HG03280 (cell line): ENCODE measurements around the gene RPL15.
"Not testable (repeated sequence)": the region's sequence is repeated elsewhere in the genome, so short reads cannot be mapped to it uniquely, and the experiment has no call there.

Experiments
- ATAC-seq: cut with Tn5 transposase; IDR thresholded peaks from one replicate; pipeline ENCODE4 v1.9.1; 2021; ENCODE audit warnings: mild to moderate bottlenecking, moderate library complexity; ENCODE audit not compliant: unreplicated experiment

The RPL15 gene

DNA sequence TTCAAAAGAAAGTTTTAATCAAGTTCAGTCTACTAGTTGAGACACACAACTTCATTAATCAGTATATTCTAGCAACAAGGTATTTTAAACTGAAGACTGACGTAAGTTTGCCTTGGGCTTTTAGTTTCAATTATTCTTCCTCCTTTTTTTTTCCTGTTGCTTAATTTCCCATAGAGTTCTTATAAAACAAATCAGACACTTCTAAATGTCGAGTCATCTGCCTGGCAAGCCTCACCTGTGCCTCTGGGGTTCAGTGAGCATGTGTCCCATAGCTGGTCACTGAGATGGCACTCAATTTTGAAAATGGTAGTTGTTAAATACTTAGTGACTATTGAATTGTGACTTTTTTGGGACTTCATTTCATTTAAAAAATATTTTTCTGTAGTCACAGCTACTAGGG, 27.5 kb upstream of the RPL15 start:
- no peak for ATAC-seq

DNA sequence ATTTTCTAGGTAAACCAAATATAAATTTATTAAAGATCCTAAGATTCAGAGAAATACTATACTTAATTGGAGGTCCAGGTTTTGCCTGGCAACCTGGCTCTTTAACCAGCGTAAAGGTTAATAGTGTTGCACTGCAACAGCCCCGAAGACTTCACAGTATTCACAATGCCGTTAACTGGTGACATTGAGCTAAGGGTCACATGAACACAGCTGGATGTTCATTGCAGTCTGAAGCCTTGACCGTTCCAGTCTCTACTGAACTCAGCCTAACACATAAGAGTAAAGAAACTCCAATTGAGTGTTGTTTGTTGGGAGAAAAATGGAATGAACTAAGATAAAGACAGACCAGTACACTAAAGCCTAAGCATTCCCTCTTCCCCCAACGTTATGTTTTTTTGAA, 27.0 kb upstream of the RPL15 start:
- ATAC-seq = no peak

DNA sequence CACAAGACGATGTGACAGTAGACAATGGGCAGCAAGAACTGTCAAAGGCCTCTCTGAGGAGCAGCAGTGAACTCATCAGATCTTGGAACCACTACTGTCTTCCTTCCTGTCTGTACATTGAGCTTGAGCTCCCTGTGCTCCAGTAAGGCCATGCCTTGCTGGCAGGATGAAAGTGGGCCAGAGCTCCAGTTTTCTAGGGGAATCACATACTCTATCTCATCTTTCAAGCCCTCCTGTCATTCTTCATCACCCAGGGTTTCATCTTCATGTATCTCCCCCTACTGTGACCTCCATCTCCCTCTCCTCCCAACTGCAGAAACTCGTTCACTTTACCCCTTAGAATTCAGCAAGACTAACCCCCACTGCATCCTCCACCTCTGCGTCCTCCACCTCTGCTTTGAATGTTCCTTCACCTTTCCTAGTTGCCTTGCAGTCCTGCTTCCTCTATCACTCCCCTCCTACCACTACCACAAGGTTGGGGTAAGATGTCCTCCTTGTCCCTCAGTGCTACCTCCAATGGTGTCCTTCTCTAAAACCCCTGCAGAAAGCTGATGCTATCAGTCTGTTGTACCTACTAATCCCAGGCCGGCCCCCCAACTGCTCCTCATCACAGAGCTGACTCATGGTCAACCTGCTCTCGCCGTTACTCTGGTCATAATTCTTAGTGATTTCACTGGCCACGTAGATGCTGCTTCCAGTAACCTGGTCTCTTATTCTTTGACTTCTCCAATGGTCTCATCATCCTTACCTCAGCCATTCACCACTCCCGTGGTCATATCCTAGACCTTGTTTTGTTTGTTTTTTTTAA, 22.5 kb upstream of the RPL15 start:
- ATAC-seq = no peak

DNA sequence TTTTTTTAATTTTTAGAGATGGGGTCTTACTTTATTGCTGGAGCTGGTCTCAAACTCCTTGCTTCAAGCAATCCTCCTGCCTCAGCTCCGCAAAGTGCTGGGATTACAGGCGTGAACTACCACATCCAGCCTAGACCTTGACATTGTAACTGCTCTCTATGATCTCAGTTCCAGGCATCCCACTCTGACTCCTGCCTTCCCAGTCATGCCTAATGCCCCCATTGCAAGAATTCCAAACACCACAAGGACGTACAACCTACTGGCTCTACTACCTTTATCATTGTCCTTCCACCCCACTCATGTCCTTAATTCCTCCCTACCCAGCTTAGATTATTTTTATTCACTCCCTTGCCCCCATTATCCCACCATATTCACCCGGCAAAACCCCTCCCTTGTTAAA, 21.8 kb upstream of the RPL15 start:
- no peak for ATAC-seq

DNA sequence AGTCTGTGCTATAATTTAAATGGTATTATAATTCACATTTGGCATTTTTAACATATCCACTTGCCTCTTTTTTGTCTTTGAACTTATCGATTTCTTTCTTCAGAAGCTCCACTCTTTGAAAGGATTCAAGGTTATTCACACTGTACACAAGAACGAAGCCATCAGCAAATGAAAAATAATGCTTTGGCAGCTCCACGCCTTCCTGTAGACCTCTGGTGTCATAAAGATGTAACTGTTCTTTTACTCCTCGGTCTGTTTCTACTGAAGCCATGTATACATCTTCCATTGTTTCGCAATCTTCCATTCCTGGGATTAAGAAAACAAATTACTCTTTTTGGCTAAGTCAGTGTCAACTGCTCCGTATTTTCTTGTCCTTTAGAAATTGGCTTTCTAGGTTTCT, 16.2 kb upstream of the RPL15 start:
- no peak for ATAC-seq

DNA sequence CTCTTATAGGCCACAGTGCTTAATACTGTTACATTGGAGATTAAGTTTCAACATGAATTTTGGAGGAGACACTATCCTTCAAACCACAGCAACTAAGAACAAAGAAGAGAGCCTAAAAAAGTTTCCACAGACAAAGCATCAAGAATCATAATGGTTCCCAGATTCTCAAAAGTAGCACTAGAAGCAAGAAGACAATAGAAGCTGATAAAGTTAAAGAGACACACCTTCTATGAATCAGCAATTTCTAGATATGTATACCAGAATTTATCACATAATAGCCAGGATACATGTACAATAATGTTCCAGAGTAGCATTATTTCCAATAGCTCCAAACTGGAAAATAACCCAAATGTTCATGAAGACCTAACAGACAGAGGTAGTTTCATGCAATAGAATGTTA, 12.4 kb upstream of the RPL15 start:
- no peak for ATAC-seq

DNA sequence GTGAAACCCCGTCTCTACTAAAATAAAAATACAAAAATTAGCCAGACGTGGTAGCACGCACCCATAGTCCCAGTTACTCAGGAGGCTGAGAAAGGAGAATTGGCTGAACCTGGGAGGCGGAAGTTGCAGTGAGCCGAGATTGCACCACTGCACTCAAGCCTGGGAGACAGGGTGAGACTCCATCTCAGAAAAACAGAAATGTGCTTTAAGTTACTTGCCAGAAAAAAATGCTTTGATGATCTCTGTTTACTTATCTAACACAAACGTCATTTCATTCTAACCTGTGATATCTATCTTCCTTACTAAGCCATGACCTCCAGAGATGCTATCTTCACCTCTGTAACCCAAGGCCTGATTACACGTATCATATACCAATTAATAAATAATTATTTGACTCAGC, 7.6 kb upstream of the RPL15 start:
- ATAC-seq = no peak

DNA sequence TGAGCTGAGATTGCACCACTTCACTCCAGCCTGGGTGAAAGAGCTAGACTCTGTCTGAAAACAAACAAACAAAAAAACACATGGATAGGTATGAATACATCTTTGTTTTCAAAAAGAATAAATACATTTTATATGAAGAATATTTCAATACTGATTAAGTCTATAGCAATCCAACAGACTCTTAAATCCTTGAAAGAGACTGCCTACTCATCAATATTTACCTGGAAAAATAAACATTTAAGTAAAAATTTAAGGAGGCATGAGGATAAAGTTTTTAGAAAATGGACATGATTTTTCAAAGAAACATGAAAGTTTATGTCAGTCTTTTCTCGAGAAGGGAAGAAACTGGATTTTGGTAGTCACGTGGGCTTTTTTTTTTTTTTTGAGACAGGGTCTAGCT, 5.5 kb upstream of the RPL15 start:
- no peak for ATAC-seq

DNA sequence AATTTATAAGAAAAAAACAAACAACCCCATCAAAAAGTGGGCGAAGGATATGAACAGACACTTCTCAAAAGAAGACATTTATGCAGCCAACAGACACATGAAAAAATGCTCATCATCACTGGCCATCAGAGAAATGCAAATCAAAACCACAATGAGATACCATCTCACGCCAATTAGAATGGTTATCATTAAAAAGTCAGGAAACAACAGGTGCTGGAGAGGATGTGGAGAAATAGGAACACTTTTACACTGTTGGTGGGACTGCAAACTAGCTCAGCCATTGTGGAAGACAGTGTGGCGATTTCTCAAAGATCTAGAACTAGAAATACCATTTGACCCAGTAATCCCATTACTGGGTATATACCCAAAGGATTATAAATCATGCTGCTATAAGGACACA, 4.6 kb upstream of the RPL15 start:
- ATAC-seq = not testable (repeated sequence)

DNA sequence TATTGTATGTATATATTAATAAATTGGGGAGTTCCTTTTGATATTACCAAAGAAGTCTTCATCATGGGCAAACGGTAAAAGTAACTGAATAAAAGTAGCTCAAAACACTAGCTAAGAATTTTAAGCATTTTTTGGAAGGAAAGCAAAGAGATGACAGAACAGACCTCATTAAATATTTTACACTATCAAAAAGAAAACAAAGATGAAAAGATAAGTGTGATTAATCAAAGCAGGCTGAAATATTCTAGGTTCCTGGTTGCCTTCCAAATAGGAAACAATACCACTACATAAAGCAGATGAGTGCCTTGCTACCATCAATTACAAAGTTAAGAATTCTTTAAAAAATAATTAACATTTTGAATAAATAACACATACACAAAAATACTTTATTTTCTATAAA, 3.8 kb upstream of the RPL15 start:
- no peak for ATAC-seq

DNA sequence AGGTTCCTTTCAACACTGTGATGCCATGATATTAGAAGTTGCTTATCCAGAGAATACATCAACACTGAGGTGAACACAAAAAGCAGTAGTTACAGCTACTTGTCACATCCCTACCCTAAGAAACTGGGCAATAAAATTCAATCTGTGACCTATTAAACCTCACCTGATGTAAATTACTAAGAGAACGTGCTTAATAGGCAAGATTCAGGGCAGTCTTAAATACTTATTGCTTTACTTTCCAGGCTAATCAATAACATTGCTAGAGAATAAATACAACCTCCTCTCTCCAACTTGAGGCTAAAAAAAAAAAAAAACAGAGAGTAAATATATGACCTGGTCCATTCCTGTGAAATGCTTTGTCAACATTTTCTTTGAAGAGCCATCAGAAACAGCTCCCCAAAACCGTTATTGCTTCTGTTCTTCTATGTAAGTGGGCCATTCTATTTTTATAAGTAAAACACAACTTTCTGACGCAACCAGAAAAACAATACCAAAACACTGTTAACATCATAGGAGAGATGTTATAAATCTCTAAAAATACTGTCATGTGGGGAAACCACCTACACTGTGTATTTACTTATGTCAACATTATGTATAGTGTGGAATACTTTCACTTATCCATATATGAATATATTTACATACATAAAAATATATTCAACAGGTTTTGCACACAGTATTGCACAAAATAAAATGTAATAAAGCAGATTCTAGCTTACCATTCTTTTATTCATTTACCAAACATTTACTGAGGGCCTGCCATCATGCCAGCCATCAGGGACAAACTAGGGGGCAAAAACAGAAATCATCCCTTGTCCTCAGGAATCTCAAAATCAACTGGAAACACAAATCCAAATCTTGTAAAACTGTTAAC, 2.8 kb upstream of the RPL15 start:
- ATAC-seq = peak; percentile 13

DNA sequence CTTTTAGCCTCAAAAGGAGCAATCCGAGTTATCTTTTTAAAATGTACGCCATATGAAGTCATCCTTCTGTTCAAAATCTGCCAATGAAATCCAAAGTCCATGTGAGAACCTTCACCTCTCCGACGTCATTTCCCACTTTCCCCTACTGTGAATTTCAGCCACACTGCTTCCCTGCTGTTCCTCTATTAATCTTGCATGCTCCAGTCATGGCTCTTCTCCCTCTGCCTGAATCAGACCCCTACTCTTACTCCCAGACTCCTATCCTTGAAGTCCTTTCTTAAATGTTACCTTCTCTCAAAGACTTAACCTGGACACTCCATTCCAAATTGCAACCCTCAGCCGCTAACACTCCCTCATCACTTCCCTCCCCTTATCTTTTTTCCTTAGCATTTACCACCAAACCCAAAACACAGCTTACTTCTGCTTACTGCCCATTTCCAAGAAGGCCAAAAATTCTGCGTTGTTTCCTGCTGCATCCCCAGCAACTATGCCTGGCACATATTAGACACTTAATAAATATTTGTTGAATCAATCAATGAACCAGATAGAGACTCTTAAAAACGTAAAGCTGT, 1.3 kb upstream of the RPL15 start:
- ATAC-seq = no peak

DNA sequence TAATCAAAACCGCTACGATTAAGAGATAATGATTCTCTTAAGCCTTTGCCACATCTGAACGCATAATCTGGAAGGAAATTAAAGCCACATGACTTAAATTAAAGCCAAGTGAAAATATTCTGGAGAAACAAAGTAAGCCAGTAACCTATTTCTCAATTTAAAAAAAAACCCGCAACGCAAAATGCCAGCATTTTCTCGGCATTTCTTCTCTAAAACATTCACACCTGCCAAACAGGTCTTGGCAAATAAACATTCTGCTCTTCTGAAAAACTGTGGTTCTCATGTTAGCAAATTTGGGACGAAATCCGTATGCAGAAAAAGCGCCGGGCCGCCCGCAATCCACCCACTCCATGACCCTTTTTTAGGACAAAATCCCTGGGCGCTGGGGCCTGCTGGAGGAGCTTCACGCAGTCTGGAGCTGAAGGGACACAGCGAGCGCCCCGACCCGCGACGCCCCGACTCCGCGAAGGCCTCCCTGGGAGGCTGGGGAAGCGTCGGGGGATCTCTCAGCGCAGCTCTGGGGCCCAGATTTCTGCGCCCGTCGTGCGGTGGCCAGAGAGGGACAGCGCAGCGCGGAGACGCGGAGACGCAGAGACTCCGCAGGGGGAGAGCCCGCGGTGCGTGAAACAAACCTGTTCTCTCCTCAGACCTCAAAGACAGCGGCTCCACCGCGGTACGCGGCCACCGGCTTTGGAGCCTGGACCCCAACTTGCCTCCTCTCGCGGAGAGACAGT, 613 bp upstream of the RPL15 start:
- ATAC-seq = peak; percentile 48

DNA sequence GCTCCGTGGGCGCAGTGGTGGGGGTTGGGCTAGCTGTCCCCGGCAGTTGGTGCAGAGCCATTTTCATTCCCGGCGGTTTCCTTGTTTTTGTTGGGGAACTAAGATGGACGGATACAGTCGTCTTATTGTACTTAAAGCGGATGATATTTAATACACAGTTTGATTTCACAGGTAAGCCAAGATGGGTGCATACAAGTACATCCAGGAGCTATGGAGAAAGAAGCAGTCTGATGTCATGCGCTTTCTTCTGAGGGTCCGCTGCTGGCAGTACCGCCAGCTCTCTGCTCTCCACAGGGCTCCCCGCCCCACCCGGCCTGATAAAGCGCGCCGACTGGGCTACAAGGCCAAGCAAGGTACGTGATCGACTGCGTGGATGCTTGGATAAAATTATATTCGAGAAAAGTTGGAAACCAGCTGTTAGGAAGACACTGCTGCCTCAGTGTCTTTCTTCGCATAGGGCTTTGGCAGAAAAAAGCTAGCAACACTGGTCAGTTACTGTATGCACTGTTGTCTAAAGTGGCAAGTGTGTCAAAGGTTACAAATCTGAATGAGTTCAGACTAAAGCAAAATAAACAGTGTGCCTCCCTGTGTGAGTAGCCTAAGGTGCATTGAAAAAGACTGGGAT, 859 bp downstream of the RPL15 start:
- ATAC-seq = not testable (repeated sequence)

DNA sequence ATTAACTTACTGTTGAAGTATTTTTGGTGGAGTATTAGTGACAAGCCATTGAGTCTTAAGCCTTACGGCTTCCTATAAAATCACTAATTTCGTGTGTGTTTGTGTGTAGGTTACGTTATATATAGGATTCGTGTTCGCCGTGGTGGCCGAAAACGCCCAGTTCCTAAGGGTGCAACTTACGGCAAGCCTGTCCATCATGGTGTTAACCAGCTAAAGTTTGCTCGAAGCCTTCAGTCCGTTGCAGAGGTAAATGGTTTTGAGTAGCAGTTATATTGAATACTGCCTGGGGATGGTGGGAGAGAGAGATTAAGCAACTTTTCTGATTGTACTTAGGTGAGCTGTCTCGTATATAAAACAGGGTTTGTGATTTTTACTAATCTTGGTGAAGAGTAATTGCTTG, 1.4 kb downstream of the RPL15 start:
- not testable (repeated sequence) for ATAC-seq

DNA sequence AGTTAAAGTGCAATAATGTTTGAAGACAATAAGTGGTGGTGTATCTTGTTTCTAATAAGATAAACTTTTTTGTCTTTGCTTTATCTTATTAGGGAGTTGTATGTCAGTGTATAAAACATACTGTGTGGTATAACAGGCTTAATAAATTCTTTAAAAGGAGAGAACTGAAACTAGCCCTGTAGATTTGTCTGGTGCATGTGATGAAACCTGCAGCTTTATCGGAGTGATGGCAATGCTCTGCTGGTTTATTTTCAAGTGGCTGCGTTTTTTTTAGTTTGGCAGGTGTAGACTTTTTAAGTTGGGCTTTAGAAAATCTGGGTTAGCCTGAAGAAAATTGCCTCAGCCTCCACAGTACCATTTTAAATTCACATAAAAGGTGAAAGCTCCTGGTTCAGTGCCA, 2.7 kb downstream of the RPL15 start:
- no peak for ATAC-seq

DNA sequence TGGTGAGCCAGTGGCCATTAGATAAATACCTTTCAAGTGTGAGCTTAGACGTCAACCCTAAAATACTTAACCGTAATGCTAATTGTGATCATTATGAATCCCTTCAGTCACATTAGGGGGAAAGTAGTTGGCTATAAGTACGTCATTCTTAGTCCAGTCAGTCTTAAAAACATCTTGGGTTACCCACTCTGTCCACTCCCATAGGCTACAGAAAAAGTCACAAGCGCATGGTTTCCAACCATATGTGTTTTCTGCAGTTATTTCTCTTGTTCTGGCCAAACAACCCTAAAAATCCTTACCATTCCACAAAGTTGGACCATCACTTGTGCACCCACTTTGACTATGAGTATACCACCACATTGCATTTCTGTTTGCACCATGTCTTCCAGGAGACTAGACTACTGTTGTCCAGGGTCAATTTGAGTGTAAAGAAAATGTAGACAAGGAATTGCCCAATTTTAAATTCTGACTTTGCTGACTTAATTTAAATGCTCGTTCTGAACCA, 3.3 kb downstream of the RPL15 start:
- no peak for ATAC-seq

DNA sequence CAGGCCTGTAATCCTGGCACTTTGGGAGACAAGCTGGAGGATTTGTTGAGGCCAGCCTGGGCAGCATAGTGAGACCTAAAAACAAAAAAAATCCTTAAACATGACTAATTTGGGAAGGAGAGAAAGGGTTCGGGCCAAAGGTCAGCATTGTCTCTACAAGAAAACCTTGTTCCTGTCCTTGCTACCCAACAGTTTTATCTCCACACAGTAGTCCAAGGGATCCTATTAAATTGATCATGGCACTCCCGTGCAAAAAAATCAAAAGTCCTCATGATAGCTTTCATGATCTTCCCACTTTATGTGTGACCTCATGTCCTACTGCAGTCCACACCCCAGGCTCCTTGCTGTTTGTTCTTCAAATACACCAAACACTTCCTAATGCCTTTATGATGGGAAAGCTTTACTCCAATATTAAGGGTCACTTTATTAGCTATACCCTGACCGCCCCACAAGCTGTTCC, 4.2 kb downstream of the RPL15 start:
- ATAC-seq = no peak

DNA sequence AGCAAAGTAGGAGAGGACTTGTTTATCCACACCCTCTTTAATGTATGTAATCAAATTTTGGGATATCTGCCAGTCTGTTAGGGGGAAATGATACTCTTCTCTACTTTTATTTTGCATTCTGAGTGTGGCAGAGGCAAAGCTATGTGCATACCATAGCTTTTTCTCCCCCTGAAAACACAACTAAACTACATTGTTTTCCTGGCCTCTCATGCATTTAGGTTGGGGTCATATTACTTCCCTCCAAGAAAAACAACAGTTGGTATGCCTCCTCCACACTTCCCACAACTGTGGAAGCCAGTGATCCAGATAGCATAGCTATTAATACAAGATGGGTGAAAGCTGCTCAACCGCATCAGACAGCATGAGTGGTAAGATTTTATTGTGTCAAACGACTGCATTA, 6.9 kb downstream of the RPL15 start:
- no peak for ATAC-seq

DNA sequence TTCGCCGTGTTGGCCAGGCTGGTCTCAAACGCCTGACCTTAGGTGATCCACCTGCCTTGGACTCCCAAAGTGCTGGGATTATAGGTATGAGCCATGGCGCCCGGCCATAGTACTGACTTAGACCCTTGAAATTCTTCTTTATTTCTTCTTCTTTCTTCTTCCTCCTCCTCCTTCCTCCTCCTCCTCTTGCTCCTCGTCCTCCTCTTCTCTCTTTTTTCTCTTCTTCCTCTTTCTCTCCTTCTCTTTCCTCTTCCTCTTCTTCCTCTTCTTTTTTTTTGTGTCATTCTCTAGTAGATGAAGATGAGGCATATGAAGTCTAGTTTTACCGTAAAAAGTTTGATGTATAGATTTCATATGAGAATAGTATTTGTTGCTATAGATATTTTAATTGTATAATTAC, 9.3 kb downstream of the RPL15 start:
- ATAC-seq = no peak
